GM19455 (cell line): ENCODE results near the gene MRPL44.
"Not testable (repeated sequence)": the region's sequence is repeated elsewhere in the genome, so short reads cannot be mapped to it uniquely, and the experiment has no call there.

ENCODE experiments used
- ATAC-seq: cut with Tn5 transposase; IDR thresholded peaks from one replicate; pipeline ENCODE4 v1.9.1; 2021; ENCODE audit not compliant: unreplicated experiment

Gene MRPL44

GRCh38 chr2:223935459-223936125, 21.7 kb upstream of the MRPL44 start:
- ATAC-seq, result no peak

- no peak for ATAC-seq
Measured at GRCh38 chr2:223936862-223937326, 20.4 kb upstream of the MRPL44 start.

GRCh38 chr2:223937535-223937934, 19.7 kb upstream of the MRPL44 start:
- ATAC-seq, result no peak

GRCh38 chr2:223939438-223939837, 17.8 kb upstream of the MRPL44 start:
- not testable (repeated sequence) for ATAC-seq

GRCh38 chr2:223941579-223942277, 15.5 kb upstream of the MRPL44 start:
- peak; percentile 41 for ATAC-seq

GRCh38 chr2:223943135-223943534, 14.1 kb upstream of the MRPL44 start:
- no peak for ATAC-seq

- no peak for ATAC-seq
Measured at GRCh38 chr2:223943561-223944008, 13.7 kb upstream of the MRPL44 start.

GRCh38 chr2:223944166-223944702, 13.0 kb upstream of the MRPL44 start:
- peak; percentile 27 for ATAC-seq

- ATAC-seq, result peak; percentile 81
Measured at GRCh38 chr2:223944703-223945531, 12.3 kb upstream of the MRPL44 start, which contains the start of gene WDFY1. TSS of gene WDFY1 (minus strand) at chr2:223945335. CDS start at chr2:223945284, 51 bp downstream.

- no peak for ATAC-seq
Measured at GRCh38 chr2:223945755-223946154, 11.5 kb upstream of the MRPL44 start.

- no peak for ATAC-seq
Measured at GRCh38 chr2:223947711-223948205, 9.5 kb upstream of the MRPL44 start.

- ATAC-seq, result no peak
Measured at GRCh38 chr2:223949241-223949840, 7.9 kb upstream of the MRPL44 start.

- ATAC-seq, result no peak
Measured at GRCh38 chr2:223950448-223951347, 6.6 kb upstream of the MRPL44 start.

- ATAC-seq, result peak; percentile 64
Measured at GRCh38 chr2:223952280-223952968, 4.8 kb upstream of the MRPL44 start.

- no peak for ATAC-seq
Measured at GRCh38 chr2:223954401-223954800, 2.9 kb upstream of the MRPL44 start.

GRCh38 chr2:223956300-223956699, 963 bp upstream of the MRPL44 start:
- no peak for ATAC-seq

GRCh38 chr2:223959688-223960087, 2.4 kb downstream of the MRPL44 start:
- no peak for ATAC-seq

GRCh38 chr2:223967981-223968380, 10.7 kb downstream of the MRPL44 start:
- ATAC-seq, result no peak

- ATAC-seq, result no peak
Measured at GRCh38 chr2:223969315-223969714, 12.1 kb downstream of the MRPL44 start.
